Daoy (cell line): Measurements from ENCODE around the gene ERAP2. TPM values are rescaled to one million over a fixed set of nuclear protein-coding genes. Genes with fewer than 3 reads are reported as not detected.
A peak's percentile ranks its signal among the peaks of the same experiment; 100 is the strongest.
"Not testable (repeated sequence)": the region's sequence is repeated elsewhere in the genome, so short reads cannot be mapped to it uniquely, and the experiment has no call there.

Experiments
- DNase-seq: peaks from one replicate; pipeline ENCODE4 v3.0.0-alpha.2; 2015; ENCODE audit warnings: low read depth
- total RNA-seq: library from RNA; depleted of rRNA; stranded (reverse); fragments of >200 nt; shearing (Covaris generic); gene quantifications from 2 replicates; pipeline ENCODE4 v1.2.3, GENCODE V29; 2014

ERAP2 gene
- total RNA-seq, 1 experiment from 2014 or later: 72.8 TPM

DNA sequence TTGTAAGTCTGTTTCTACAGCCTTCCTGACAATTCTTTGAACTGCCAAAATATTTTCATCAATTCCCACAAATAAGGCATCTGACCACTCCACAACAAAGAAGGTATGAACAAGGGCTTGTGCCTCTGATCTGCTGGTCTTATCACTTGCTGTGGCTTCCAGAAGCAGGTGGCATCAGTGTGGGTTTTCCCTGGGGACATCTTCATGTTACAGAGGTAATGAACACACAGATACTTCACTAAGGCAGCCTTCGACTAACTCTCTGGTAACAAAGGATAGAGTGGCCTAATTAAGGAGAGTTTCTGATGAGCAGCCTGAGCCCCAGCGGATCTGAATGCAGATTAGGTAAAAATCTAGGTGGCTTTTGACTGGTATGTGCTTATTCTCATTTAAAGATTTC is 15.2 kb upstream of the ERAP2 start:
- no peak for DNase-seq

DNA sequence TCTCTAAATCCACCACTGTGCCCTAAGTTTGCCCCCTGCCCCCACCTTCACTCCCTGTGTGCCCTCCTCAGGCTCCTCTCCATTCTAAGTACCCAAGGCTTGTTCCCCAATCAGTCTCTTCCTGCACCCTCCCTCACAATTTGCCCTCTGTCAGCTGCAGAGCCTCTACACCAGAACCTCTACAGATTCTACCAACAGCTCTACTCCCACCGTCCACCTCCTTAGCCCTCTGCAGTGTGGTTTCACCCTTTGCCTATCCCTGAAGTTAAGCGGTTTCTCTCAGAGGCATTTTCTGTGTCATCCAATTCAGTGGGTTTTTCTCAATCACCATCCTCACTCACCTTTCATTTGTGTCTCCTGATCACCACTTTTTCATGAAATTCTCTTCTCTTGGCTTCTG is 13.2 kb upstream of the ERAP2 start:
- DNase-seq: no peak

DNA sequence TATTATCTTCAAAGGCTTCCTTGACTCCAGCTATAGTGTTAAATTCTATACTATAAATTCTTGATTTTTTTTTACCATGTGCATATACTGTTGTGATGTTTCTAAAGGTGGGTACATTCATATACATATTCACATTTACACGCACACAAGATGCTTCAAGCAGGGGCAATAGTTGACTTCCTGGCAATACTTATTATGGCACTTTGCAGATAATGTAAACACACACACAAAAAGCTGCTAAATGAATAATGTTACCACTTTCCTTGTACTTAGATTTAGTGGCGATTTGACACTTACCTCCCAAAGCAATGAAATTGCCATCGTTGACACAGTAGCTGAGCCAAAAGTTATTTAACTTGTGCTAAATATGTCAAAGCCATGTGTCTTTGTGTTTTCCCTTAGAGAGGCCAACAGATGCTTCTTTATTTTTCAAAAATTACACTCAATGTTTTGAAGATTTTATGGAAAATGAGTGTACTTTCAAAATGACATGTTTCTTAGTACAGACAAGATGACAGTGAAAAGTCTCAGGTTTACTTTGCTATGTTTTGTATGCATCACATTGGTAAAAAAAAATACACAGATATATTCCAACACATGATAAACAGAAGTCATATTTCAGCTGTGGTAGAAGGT is 12.2 kb upstream of the ERAP2 start:
- DNase-seq: no peak

DNA sequence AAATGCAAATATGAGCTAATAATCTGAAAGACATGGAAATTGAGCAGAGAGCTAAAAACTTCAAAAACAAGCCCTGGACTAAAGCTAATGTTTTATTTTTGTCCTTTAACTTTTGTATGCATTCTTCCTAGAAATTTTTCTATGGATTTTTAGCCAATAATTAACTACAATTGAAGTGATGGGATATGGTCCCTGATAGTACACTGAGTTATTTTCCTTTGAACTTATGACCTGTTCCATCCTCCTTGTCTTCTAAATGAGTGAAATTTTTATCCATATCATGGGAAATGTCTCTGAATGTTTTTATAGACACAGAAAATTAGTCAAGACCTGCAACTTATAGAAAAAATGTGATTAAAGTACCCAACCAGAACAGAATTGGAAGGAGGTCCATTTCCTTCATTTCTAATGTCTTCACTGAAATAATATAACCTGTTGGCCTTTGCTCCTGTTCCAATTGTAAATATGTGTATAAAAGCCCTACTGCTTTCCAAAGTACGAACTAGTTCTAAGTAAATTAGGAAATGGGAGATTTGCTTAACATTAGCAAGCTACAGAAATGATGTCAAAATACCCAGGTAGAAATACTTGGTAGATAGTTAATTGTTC is 11.3 kb upstream of the ERAP2 start:
- DNase-seq: no peak

DNA sequence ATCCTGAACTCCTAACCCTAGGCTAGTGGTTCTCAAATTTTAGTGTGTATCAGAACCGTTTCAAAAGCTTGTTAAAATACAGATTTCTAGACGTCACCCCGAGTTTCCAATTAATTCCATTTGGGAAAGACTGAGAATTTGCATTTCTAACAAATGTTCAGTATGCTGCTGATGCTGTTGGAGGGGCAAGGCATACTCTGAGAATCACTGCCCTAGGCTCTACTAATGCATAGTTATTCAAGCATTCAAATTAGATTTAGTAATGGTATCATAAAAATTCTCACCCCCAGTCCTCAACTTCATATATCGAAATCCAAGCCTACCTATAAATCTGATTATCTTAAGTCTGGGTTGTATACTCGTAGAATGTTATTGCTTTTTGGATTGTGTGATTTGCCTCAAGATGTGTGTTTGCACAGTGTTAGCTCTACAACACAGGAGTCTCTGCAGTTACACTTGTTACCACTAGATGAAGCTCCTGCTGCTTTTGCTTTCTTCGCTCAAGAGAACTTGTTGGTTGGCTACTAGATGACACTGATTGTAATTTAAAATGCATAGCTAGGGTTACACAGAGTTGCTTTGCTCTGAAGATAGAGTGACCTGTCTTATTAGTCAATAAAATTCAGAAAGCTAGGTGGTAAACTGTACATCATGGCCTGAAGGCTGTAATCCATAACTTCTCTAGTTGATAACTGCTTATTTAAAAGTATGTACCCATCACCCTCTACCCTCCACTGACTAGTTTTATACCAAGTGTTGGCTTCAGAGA is 7.5 kb upstream of the ERAP2 start:
- DNase-seq: peak; percentile 56

DNA sequence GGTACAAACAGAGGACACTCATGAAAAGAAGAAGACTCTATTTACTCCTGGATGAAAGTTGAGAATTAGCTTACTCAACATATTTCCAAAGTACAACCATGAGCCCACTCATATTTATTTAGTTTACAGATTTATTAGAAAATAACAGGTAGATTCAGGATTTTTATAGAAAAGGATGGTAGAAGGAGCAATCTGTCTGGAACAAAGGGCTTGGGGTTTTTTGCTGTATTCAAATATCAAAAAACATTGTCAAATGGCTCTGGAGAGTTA is 7.0 kb upstream of the ERAP2 start:
- DNase-seq: no peak

DNA sequence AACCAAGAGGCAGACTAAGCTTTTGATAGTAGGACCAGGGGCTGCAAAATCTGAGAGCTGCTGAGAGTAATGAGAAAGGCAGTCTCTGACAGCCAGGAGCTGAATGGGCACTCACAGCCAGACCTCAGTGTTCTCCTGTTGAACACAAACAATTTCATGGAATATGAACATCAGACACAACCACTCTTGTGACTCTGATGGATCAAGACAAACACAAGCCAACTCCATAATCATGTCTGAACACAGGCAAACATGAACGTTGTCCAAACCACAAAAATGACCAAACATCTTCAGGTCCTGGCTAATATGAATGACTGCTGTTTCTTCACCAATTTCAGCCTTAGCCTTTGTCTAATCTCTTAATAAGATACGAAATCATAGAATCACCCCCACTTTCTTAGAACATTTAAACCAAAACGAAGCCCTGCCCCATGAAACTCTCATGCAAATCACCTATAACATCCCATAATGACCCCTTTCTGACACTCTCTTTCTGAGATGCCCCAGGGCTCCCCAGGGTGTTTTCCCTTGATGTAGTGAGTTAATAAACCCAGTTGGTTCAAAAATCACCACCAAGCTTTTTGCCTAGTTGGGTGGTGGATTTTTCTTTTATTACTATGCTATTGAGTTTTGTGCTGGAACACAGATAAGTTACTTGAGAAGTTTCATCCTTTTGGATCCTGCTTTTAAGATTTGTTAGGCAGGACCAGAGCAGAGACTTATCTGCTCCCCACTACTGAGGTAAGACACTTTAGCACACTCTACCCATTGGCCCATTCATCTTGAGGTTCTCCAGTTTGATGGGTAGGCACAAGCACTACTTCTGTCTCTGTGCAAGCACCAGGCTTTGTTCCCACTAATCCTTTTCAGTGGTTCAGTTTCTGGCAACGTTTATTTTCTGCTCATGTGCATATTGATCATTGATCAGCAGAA is 5.9 kb upstream of the ERAP2 start:
- DNase-seq: no peak

DNA sequence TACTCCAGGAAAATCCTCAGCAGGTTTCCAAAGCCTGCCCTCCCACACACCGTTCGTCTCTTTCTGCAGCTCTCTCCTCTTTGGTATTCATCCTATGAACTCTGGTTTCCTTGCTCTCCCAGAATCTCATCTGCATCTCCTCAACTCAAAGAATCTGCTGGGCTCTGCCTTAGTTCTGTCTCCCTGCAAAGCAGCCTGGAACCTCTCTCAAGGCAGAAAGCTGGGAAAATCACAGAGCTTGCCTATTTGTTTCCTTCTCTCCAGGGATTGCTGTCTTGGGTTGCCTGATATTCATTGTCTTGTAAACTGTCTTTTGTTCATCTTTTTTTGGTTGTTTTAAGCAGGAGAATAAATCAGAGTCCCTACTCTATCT is 5.3 kb upstream of the ERAP2 start:
- DNase-seq: no peak

DNA sequence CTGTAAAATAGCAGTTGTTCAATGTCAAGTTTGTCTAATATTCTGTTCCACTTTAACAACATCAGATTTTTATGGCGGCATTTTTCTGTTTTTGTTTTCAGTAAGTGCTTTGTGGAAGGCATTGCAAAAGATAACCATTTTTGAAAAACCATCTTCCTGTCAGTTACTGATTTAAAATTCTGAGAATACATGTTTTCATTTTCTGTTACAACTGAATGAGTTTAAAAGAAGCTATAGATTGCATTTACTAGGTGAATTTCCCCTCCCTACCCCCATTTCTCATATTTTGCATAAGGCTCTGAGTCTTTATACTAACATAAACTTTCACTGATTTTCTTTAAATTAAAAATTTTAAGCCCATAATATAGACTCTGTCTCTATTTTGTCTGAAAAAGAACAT is 4.6 kb upstream of the ERAP2 start:
- DNase-seq: no peak

DNA sequence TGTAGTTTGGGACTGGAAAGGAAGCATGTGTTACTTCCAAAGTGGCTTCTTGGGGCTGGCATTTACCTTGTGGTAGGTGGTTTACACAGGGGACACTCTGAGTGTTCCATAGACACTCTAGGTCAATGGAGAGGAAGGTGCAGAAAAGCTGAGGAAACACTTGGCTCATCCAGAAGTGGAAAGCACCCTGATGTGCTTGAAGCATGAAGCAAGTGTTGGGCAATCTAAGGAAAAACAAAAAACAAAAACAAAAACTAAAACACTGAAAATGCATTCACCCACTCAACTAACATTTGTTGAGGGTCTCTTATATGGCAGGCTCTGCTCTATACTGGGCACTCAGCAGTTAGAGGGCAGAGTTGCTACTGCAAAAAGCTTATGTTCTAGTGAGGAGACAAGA is 2.9 kb upstream of the ERAP2 start:
- no peak for DNase-seq

DNA sequence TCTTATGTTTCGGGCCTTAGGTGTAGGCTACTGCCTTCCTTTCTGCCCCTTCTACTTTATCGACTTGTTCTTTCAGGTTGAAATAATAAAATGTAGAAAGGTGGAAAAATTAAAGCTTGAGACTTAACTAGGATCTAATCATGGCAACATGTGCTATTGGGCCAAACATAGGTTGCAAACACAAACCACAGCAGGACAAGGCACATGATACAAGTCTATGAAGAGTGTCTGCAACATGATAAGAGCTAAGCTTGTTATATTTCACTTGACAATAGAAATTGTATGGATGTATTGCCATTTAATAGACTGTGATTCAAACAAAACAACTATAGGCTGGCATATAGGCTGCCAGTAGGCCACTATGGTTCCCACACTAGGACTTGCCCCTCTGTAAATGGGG is 1.7 kb upstream of the ERAP2 start:
- no peak for DNase-seq

DNA sequence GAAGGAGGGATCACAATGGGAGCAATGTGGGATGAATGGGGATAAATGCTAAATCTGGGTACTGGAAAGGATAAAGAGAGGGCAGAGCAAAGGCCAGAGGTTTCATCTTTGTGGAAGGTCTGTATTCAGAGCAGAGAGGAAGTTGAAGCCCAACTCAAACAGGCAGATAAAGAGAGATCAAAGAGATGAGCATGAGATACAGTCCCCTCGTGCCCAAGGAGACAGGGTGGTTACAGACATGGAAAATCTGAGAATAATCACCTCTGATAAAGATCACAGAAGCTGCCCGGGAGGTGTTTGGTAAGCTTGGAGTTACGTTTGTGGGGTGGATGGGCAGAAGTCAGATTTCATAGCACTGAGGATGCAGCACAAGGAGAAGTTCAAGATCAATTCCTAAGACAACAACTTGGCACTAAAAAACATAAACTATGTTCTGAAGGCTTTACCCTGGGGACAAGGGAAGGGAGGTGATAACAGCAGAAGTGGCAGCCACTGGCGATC is 459 bp upstream of the ERAP2 start:
- no peak for DNase-seq

DNA sequence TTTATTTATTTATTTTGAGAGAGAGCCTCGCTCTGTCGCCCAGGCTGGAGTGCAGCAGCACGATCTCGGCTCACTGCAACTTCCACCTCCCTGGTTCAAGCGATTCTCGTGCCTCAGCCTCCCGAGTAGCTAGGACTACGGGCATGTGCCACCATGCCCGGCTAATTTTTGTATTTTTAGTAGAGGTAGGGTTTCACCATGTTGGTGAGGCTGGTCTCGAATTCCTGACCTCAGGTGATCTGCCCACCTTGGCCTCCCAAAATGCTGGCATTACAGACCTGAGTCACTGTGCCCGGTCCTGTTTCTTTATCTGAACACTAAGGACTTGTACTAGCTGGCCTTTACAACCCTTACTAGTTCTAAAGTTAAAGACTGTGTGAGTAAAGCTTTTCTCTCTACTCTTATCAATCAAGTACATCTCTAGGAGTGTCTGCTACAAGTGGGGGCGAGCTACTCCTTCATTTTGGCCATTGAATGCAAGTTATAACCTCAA is 723 bp downstream of the ERAP2 start:
- not testable (repeated sequence) for DNase-seq

DNA sequence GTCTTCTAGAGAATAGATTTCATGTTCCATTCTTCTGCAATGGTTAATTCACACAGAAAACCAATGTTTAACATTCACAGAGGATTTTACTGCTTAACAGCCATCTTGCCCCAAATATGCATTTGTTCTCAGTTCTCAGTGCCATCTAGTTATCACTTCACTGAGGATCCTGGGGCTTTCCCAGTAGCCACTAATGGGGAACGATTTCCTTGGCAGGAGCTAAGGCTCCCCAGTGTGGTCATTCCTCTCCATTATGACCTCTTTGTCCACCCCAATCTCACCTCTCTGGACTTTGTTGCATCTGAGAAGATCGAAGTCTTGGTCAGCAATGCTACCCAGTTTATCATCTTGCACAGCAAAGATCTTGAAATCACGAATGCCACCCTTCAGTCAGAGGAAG is 3.4 kb downstream of the ERAP2 start:
- no peak for DNase-seq

DNA sequence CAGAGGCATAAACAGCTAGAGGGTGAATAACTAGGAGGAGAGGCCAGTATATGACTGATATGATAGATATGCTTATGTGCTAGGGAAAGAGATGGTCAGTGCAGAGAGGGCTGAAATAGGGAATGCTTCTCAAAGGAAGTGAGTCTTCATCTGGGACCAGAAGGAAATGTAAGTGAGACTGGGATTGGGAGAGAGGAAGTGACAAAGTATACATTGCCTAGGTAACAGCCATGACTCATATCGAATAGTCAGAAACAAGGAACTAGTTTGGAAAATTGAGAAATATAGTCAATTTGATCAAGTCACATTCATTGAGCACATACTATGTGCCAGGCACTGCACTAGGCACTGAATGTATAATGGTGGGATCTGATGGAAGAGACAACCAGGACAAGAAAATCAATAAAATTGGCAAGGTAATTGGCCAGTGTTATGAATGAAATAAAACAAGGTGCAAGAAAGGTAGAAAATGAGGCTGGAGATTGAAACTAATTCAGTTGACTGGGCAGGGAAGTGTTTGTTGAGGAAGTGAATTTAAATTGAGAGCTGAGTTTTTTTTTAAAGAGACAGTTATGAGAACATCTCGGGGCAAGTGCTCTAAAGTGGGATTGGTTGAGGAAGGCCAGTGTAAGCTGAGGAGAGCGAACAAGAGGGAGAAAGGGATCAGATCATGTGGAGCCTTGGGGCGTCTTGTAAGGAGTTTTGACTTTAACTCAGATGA is 4.3 kb downstream of the ERAP2 start:
- DNase-seq: peak; percentile 69

DNA sequence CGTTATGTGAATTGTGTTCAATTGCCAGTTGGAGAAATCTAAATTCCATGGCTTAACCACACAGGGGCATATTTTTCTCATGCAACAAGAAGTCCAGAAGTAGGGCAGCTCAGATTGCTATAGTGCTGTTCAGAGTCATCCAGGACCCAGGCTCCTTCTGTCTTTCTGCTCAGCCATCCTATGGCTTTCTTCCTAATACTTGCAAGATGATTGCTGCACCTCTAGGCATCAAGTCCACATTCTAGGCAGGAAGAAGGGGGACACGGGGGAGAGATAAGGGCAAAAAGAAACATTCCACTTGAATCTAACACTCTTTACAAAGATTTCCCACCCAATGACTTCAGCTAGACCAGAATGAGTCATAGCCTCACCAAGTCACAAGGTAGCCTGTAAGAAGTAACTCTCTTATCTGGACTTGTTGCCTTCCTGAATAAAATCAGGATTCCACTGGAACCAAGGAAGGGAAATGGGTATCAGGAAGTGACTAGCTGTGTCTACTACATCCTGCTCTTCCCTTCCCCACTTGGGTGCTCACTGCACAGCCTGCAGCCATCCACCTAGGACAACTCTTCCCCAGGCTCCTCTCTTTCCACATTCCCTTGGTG is 5.3 kb downstream of the ERAP2 start:
- peak; percentile 86 for DNase-seq

DNA sequence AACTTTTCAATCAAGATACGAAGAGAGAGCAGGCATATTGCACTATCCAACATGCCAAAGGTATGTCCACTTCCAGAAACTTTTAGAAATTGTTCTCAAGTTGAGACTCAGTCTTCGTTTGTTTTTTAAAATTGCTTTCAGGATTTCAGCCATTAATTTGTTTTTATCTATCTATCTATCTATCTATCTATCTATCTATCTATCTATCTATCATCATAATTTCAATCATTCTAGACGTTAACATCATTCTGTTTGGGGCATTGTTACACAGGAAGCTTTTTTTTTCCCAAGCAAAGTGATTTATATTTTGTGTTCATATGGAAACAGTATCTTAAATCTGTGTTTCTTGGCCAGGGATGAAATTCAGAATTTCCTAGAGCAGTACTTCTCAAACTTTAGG is 7.6 kb downstream of the ERAP2 start:
- no peak for DNase-seq

DNA sequence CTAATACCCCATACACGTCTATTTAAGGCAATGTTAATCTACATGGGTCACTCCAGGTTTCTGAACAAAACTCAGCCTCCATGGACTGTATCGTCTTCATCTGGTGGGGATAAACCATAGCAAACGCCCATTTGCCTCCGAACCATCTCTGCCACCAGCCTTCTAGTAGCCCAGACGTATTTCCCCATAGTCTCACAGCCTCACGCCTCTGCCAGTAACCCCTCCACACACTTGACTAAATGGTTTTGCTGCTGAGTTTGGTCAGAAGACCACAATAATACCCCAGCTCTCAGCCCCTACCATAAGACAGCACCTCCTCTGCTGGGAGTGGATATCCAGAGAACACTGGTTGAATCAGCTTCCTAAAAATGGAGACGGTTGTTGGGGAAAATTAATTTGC is 8.7 kb downstream of the ERAP2 start:
- no peak for DNase-seq

DNA sequence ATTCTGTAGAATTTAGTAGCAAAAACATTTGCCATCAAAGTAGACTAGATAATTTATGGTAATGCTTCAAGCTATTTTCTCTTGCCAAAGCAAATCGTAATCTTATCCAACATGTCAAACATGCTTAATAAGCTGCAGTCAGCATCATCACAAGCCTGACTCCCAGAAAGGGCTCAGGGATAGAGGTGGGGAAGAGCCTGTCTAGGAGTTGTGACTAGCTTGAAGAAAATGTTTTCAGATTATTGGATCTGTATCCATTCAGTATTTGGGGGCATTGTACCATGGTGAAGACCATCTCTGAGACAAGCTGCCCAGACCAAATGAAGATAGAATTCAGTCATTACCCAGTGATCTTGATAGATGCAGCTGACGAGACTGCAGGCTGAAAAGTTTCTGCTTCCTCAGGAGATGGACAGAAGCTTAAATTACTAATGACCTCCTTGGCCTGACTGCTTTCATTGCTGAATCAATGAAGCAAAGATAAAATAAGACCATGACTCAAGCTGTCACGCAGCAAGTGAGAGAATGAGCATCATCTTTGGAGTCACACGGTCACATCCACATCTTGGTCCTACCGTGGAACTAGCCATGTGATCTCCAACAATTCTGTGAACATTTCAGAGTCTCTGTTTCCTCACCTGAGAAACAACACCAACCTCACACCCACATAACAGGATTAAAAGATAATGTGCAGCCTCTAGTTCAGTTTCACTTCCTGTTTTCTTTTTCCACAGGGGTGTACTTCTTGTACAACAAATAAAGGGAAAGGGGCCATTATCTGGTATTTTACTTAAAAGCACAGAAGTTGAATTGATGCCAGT is 9.4 kb downstream of the ERAP2 start:
- DNase-seq: no peak

DNA sequence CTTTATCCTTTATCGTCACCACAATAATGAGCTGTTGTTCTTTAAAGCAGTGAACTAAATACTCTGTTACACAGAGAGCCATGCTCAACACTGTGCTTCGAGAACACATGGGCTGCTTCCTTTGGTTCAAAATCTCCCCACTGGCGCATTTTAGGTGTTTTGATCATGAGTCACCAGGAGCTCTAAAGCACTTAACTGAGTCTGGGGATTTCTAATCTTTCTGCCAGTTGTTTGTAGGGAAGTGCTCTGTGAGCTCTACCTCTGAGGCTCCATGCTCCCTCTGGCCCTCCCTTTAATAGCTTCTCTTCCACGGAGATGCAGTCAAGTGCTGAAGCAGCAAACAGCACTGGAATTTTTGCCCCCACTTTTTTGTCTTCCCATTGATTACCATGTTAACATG is 17.0 kb downstream of the ERAP2 start:
- DNase-seq: peak; percentile 90
